ENCODE data around the gene PPFIA2.

Gene PPFIA2

DNA sequence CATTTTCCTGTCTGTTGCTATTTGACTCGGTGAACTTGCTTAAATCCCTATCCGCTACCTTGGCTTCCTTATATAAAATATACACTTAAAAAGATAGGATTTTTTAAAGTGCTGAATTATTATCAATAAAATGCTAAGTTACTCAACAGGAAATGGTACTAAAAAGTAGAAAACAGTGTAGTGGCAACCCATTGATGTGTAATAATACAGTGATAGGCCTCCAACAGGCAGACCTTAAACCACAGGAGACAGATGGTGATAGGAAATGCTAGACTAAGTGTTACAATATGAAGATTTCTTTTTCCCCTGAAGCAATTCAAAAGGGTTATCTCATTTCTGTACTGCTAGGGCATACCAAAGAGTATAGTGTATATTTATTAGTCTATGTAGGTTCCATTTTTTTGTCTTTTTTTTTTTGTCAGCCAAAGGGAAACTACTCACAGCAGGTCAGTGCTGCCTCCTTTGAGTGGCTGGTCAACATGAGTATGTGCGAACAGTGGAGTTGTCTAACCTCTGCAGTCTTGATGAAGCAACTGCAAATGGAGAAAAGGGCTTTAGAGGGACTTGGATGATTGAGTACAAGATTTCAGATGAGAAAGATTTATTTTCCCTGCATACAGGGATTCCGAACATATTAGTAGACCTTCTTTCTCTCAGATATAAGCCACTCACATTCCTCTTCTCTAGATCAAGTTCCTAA, 497.5 kb downstream of the PPFIA2 start:
- no peak for TF ChIP-seq EP300 (IDR thresholded peaks at IDR 0.05; ENCODE audit: borderline replicate concordance)
- TF ChIP-seq CEBPB (IDR thresholded peaks at IDR 0.05) = no peak
- no peak for TF ChIP-seq EGR1 (IDR thresholded peaks at IDR 0.05)
- TF ChIP-seq RAD21 (IDR thresholded peaks at IDR 0.05; ENCODE audit: low read depth) = no peak
- TF ChIP-seq, protein P1, sequence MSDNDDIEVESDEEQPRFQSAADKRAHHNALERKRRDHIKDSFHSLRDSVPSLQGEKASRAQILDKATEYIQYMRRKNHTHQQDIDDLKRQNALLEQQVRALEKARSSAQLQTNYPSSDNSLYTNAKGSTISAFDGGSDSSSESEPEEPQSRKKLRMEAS (IDR thresholded peaks at IDR 0.05) = no peak
- TF ChIP-seq, protein P2, sequence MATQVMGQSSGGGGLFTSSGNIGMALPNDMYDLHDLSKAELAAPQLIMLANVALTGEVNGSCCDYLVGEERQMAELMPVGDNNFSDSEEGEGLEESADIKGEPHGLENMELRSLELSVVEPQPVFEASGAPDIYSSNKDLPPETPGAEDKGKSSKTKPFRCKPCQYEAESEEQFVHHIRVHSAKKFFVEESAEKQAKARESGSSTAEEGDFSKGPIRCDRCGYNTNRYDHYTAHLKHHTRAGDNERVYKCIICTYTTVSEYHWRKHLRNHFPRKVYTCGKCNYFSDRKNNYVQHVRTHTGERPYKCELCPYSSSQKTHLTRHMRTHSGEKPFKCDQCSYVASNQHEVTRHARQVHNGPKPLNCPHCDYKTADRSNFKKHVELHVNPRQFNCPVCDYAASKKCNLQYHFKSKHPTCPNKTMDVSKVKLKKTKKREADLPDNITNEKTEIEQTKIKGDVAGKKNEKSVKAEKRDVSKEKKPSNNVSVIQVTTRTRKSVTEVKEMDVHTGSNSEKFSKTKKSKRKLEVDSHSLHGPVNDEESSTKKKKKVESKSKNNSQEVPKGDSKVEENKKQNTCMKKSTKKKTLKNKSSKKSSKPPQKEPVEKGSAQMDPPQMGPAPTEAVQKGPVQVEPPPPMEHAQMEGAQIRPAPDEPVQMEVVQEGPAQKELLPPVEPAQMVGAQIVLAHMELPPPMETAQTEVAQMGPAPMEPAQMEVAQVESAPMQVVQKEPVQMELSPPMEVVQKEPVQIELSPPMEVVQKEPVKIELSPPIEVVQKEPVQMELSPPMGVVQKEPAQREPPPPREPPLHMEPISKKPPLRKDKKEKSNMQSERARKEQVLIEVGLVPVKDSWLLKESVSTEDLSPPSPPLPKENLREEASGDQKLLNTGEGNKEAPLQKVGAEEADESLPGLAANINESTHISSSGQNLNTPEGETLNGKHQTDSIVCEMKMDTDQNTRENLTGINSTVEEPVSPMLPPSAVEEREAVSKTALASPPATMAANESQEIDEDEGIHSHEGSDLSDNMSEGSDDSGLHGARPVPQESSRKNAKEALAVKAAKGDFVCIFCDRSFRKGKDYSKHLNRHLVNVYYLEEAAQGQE (IDR thresholded peaks at IDR 0.05; ENCODE audit: low read depth) = no peak

DNA sequence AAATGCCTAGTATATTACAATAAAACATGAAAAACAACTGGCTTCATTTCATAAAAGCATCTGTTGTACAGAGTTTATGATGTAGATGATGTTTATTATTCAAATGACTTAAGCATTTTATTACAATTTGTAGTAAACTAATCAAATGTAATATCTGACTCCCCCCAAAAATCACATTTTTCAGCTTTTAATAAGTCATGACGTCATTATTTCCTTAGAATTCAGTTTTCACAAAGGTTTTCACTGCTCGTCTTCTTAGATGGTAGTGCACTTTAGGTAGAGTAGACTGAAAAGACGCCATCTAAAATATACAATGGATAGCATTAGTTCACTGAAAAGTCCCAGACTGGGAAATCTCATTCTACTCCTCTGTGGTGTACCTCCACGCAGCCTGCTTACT, 499.8 kb downstream of the PPFIA2 start:
- no peak for TF ChIP-seq CEBPB (IDR thresholded peaks at IDR 0.05)
- no peak for TF ChIP-seq EP300 (IDR thresholded peaks at IDR 0.05; ENCODE audit: borderline replicate concordance)
- TF ChIP-seq CREB1 (IDR thresholded peaks at IDR 0.05; ENCODE audit: low read depth) = no peak
- no peak for TF ChIP-seq FOXM1 (IDR thresholded peaks at IDR 0.05; ENCODE audit: borderline replicate concordance, low read depth)
- no peak for TF ChIP-seq RAD21 (IDR thresholded peaks at IDR 0.05; ENCODE audit: low read depth)

DNA sequence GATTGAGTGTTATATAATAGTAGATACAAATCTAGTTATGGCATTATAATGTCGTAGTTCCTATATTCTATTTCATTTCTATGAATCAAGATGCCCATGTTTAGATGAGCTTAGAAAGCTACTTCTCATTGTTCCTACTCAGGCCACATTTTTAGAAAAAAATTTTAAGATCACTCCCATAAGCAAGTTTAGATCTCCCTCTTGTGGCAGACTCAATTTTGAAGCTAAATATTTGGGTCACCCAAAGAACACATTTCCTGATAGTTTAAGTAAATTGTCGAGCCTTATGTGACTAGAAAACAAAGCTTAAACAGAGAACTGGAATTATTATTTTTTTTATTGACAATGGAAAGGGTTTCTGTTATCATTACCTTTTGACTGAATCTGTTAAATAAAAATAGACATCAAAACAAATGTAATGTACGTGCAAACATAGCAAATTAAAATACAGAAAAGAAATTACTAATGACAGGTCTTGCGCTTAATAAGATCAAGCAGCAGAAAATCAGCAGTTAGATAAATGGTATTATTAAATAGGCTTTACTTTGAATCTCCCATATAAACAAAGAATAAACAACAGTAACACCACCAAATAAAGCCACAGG, 501.1 kb downstream of the PPFIA2 start:
- no peak for TF ChIP-seq ZBTB7A (IDR thresholded peaks at IDR 0.05; ENCODE audit: low read depth)
- TF ChIP-seq RAD21 (IDR thresholded peaks at IDR 0.05; ENCODE audit: low read depth) = peak; percentile 80
- no peak for TF ChIP-seq FOXM1 (IDR thresholded peaks at IDR 0.05; ENCODE audit: borderline replicate concordance, low read depth)

DNA sequence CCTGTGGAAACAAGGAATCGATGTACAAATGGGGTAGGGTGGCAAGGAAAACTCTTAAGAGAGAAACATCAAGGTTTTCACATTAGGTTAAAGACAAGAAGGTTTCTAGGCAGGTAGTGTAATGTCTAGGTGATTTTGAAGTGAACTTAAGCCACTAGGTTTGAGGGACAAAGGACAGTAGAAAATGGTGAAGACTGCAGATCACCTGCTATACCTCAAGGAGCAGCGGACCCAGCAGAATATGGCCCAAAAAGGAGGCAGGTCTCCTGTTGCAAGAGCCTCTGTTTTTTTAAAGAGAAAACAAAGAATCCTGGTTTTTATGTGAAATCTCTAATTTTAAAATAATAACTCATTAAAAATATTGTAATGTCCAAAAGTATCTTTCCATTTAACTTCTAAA, 503.2 kb downstream of the PPFIA2 start:
- no peak for TF ChIP-seq CREB1 (IDR thresholded peaks at IDR 0.05; ENCODE audit: low read depth)
- TF ChIP-seq TEAD4 (IDR thresholded peaks at IDR 0.05) = no peak
- TF ChIP-seq TAF1 (IDR thresholded peaks at IDR 0.05; ENCODE audit: low read depth) = no peak
- TF ChIP-seq CEBPB (IDR thresholded peaks at IDR 0.05) = no peak
- no peak for TF ChIP-seq TCF12 (IDR thresholded peaks at IDR 0.05; ENCODE audit: low read depth)
- TF ChIP-seq NFIC (IDR thresholded peaks at IDR 0.05) = no peak

DNA sequence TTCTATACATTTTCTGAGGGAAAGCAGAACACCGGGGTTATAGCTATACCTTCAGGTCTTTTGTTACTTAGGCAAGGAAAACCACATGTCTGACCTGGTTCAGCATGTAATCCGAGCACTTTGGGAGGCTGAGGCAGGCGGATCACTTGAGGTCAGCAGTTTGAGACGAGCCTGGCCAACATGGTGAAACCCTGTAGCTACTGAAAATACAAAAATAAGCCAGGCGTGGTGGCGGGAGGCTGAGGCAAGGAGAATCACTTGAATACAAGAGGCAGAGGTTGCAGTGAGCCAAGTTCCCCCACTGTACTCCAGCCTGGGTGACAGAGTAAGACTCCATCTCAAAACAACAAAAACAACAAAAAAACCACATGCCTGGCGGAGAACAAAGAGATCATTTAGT, 503.7 kb downstream of the PPFIA2 start:
- no peak for TF ChIP-seq EP300 (IDR thresholded peaks at IDR 0.05; ENCODE audit: borderline replicate concordance)
- TF ChIP-seq CREB1 (IDR thresholded peaks at IDR 0.05; ENCODE audit: low read depth) = no peak
- no peak for TF ChIP-seq TAF1 (IDR thresholded peaks at IDR 0.05; ENCODE audit: low read depth)
- TF ChIP-seq, protein P2 (IDR thresholded peaks at IDR 0.05; ENCODE audit: low read depth) = no peak
- TF ChIP-seq CEBPB (IDR thresholded peaks at IDR 0.05) = no peak
- no peak for TF ChIP-seq EGR1 (IDR thresholded peaks at IDR 0.05)
- TF ChIP-seq NFIC (IDR thresholded peaks at IDR 0.05) = no peak
- no peak for TF ChIP-seq ZBTB7A (IDR thresholded peaks at IDR 0.05; ENCODE audit: low read depth)
- TF ChIP-seq FOXM1 (IDR thresholded peaks at IDR 0.05; ENCODE audit: borderline replicate concordance, low read depth) = no peak
- no peak for TF ChIP-seq TCF12 (IDR thresholded peaks at IDR 0.05; ENCODE audit: low read depth)
- TF ChIP-seq YY1 (IDR thresholded peaks at IDR 0.05; ENCODE audit: low read depth) = no peak
- TF ChIP-seq, protein P1 (IDR thresholded peaks at IDR 0.05) = no peak
- no peak for TF ChIP-seq TEAD4 (IDR thresholded peaks at IDR 0.05)
- no peak for TF ChIP-seq RAD21 (IDR thresholded peaks at IDR 0.05; ENCODE audit: low read depth)
- TF ChIP-seq, protein P3, sequence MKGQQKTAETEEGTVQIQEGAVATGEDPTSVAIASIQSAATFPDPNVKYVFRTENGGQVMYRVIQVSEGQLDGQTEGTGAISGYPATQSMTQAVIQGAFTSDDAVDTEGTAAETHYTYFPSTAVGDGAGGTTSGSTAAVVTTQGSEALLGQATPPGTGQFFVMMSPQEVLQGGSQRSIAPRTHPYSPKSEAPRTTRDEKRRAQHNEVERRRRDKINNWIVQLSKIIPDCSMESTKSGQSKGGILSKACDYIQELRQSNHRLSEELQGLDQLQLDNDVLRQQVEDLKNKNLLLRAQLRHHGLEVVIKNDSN (IDR thresholded peaks at IDR 0.05) = no peak

DNA sequence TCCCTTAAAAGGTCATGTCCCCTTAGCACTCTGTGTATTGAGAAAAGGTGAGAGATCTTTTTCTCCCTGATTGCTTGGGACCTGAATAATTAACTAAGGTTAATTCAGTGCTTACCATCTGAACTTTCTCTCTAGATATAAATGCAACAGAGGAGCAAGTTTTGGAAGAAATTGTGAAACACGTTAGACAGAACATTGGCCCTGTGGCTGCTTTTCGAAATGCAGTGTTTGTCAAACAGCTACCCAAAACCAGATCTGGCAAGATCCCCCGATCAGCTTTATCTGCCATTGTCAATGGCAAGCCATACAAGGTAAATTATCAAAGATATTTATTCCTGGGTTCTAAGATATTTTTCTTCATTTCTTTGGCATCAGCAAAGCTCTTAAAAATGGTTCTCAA, 505.8 kb downstream of the PPFIA2 start:
- TF ChIP-seq EGR1 (IDR thresholded peaks at IDR 0.05) = no peak
- no peak for TF ChIP-seq ZBTB7A (IDR thresholded peaks at IDR 0.05; ENCODE audit: low read depth)
- no peak for TF ChIP-seq TCF12 (IDR thresholded peaks at IDR 0.05; ENCODE audit: low read depth)
- no peak for TF ChIP-seq NFIC (IDR thresholded peaks at IDR 0.05)
- TF ChIP-seq, protein P1 (IDR thresholded peaks at IDR 0.05) = no peak
- TF ChIP-seq, protein P2 (IDR thresholded peaks at IDR 0.05; ENCODE audit: low read depth) = no peak
- no peak for TF ChIP-seq CREB1 (IDR thresholded peaks at IDR 0.05; ENCODE audit: low read depth)
- TF ChIP-seq RAD21 (IDR thresholded peaks at IDR 0.05; ENCODE audit: low read depth) = no peak
- TF ChIP-seq CEBPB (IDR thresholded peaks at IDR 0.05) = no peak
- TF ChIP-seq TAF1 (IDR thresholded peaks at IDR 0.05; ENCODE audit: low read depth) = no peak
- TF ChIP-seq YY1 (IDR thresholded peaks at IDR 0.05; ENCODE audit: low read depth) = no peak
- no peak for TF ChIP-seq FOXM1 (IDR thresholded peaks at IDR 0.05; ENCODE audit: borderline replicate concordance, low read depth)
- TF ChIP-seq EP300 (IDR thresholded peaks at IDR 0.05; ENCODE audit: borderline replicate concordance) = no peak
- TF ChIP-seq TEAD4 (IDR thresholded peaks at IDR 0.05) = no peak
